OCI-LY7 (cell line): ENCODE measurements around the gene RPL28. TPM values are rescaled to one million over a fixed set of nuclear protein-coding genes. Genes with fewer than 3 reads are reported as not detected.

Source experiments
- BruUV-seq: library from RNA; stranded (reverse); fragments of 400-500 nt; replicated peaks from 2 replicates; lab custom pipeline; 2021; lab: Mats Ljungman, UMichigan
- CTCF ChIA-PET: fragments of 300-600 bp; sonication (Branson Sonifier 250); formaldehyde crosslinking; loops from one replicate; lab custom pipeline; 2022; ENCODE audit warnings: antibody characterized with exemption; ENCODE audit not compliant: unreplicated experiment; lab: Charles Lee
- POLR2A ChIA-PET: fragments of 300-600 bp; sonication (Branson Sonifier 250); formaldehyde crosslinking; loops from one replicate; lab custom pipeline; 2022; ENCODE audit warnings: antibody characterized with exemption; lab: Charles Lee
- DNase-seq: peaks from one replicate; pipeline ENCODE4 v3.0.0-alpha.2; 2015; ENCODE audit warnings: low spot score
- H2AFZ ChIP-seq: fragments of 200-600 bp; sonication (generic), shearing (Covaris generic); 2 replicates; pipeline ENCODE4 v1.6.1; 2014; ENCODE audit warnings: mild to moderate bottlenecking, antibody characterized with exemption, low read length, moderate library complexity
- H3K27ac ChIP-seq: fragments of 200-600 bp; sonication (generic); 2 replicates; pipeline ENCODE4 v1.5.1; 2014; ENCODE audit warnings: mixed run types, low read depth, mild to moderate bottlenecking, moderate library complexity, low read length, inconsistent platforms; ENCODE audit not compliant: poor library complexity, severe bottlenecking
- H3K36me3 ChIP-seq: fragments of 200-600 bp; sonication (generic); 2 replicates; pipeline ENCODE4 v1.6.1; 2014; ENCODE audit warnings: mild to moderate bottlenecking, antibody characterized with exemption, low read length, moderate library complexity, mixed read lengths; ENCODE audit not compliant: insufficient read depth
- H3K4me1 ChIP-seq: fragments of 200-600 bp; sonication (generic); 2 replicates; pipeline ENCODE4 v1.5.1; 2014; ENCODE audit warnings: mild to moderate bottlenecking, low read length; ENCODE audit not compliant: insufficient read depth, poor library complexity, severe bottlenecking
- H3K4me2 ChIP-seq: fragments of 200-600 bp; sonication (generic); 2 replicates; pipeline ENCODE4 v1.6.1; 2014; ENCODE audit warnings: mild to moderate bottlenecking, low read length
- H3K4me3 ChIP-seq: fragments of 200-600 bp; sonication (generic); 2 replicates; pipeline ENCODE4 v1.5.1; 2014; ENCODE audit warnings: mild to moderate bottlenecking, low read depth, low read length; ENCODE audit not compliant: poor library complexity, severe bottlenecking
- H3K79me2 ChIP-seq: fragments of 200-600 bp; sonication (generic); 2 replicates; pipeline ENCODE4 v1.6.1; 2016; ENCODE audit warnings: low read depth, mild to moderate bottlenecking, low read length, moderate library complexity, mixed read lengths; ENCODE audit not compliant: insufficient read depth
- H3K9me2 ChIP-seq: fragments of 200-600 bp; sonication (generic); 2 replicates; pipeline ENCODE4 v1.6.1; 2016; ENCODE audit warnings: mild to moderate bottlenecking, low read length, mixed read lengths; ENCODE audit not compliant: insufficient read depth
- H3K9me3 ChIP-seq: fragments of 200-600 bp; sonication (generic); 2 replicates; pipeline ENCODE4 v1.6.1; 2014; ENCODE audit warnings: mild to moderate bottlenecking, mixed run types, low read length, mixed read lengths
- H4K20me1 ChIP-seq: fragments of 200-600 bp; sonication (generic); 2 replicates; pipeline ENCODE4 v1.6.1; 2014; ENCODE audit warnings: mild to moderate bottlenecking, antibody characterized with exemption, low read length, moderate library complexity, mixed read lengths; ENCODE audit not compliant: insufficient read depth
- EZH2phosphoT487 ChIP-seq: fragments of 200-600 bp; sonication (generic); IDR thresholded peaks from 2 replicates; pipeline ENCODE4 v1.6.1; 2018; ENCODE audit warnings: low read depth, borderline replicate concordance, mild to moderate bottlenecking, mixed run types, antibody characterized with exemption, low read length, moderate library complexity, mixed read lengths
- intact Hi-C: fragments of 100-400 bp; cut with micrococcal nuclease; formaldehyde crosslinking; loops from one replicate; pipeline ENCODE4 v1.10.0; 2022; ENCODE audit not compliant: unreplicated experiment
- total RNA-seq, 2 experiments: library from RNA; depleted of rRNA in 1 of 2; stranded (reverse); fragments of >200 nt in 1 of 2; shearing (Covaris generic) in 1 of 2; gene quantifications; 2 replicates each; pipeline ENCODE4 v1.2.3, GENCODE V29; 2014 to 2022
- TF ChIP-seq, protein P1 (sequence below): fragments of 200-600 bp; sonication (generic); conservative IDR thresholded peaks from 2 replicates; pipeline ENCODE4 v1.5.1; 2014; ENCODE audit warnings: mild to moderate bottlenecking, antibody characterized with exemption, low read length, moderate library complexity, mixed read lengths

Gene RPL28
- total RNA-seq, 2 experiments from 2014 or later, result 872 to 2,656 TPM

GRCh38 chr19:55382013-55382412 lies 3.7 kb upstream of the RPL28 start:
- CTCF ChIA-PET, result interaction anchor here (0.6 kb wide), 1 partner anchor 21 kb away, joined by 5 read pairs; no protein-coding TSS in a partner anchor
- TF ChIP-seq EZH2phosphoT487, result no peak
- TF ChIP-seq, protein P1, sequence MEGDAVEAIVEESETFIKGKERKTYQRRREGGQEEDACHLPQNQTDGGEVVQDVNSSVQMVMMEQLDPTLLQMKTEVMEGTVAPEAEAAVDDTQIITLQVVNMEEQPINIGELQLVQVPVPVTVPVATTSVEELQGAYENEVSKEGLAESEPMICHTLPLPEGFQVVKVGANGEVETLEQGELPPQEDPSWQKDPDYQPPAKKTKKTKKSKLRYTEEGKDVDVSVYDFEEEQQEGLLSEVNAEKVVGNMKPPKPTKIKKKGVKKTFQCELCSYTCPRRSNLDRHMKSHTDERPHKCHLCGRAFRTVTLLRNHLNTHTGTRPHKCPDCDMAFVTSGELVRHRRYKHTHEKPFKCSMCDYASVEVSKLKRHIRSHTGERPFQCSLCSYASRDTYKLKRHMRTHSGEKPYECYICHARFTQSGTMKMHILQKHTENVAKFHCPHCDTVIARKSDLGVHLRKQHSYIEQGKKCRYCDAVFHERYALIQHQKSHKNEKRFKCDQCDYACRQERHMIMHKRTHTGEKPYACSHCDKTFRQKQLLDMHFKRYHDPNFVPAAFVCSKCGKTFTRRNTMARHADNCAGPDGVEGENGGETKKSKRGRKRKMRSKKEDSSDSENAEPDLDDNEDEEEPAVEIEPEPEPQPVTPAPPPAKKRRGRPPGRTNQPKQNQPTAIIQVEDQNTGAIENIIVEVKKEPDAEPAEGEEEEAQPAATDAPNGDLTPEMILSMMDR, result no peak
- H3K9me2 ChIP-seq, result no peaks in the 10 kb centered on the region
- BruUV-seq, result no TSS peak
- no peak overlapping the region for H3K27ac ChIP-seq
- no peak overlapping the region for H2AFZ ChIP-seq
- no peak overlapping the region for H3K4me3 ChIP-seq
- POLR2A ChIA-PET, result no interaction called here
- H3K4me2 ChIP-seq, result no peak overlapping the region
- H3K4me1 ChIP-seq, result peaks cover 18% of the 10 kb centered on the region
- H3K9me3 ChIP-seq, result no peaks in the 10 kb centered on the region
- H3K79me2 ChIP-seq, result peaks cover 24% of the 10 kb centered on the region
- DNase-seq, result no peak
- intact Hi-C loops, result no loop called here
- peaks cover 12% of the 10 kb centered on the region for H3K36me3 ChIP-seq
- H4K20me1 ChIP-seq, result peaks cover 10% of the 10 kb centered on the region

GRCh38 chr19:55382522-55383054 lies 3.1 kb upstream of the RPL28 start:
- Histone ChIP-seq H2AFZ (no peak overlapping the region), H3K79me2 (peaks cover 30% of the 10 kb centered on the region), H3K4me2 (peak overlapping the region; percentile 73), H3K9me2 (no peaks in the 10 kb centered on the region), H3K27ac (no peak overlapping the region), H4K20me1 (peaks cover 16% of the 10 kb centered on the region), H3K4me1 (peaks cover 24% of the 10 kb centered on the region), H3K4me3 (peak overlapping the region; percentile 63), H3K36me3 (peaks cover 18% of the 10 kb centered on the region), H3K9me3 (no peaks in the 10 kb centered on the region)
- CTCF ChIA-PET, result no interaction called here
- BruUV-seq, result no TSS peak
- POLR2A ChIA-PET, result interaction anchor here (1.1 to 1.6 kb wide), 2 partner anchors 43 to 88 kb away, joined by 3 to 7 read pairs; partner anchors contain the start of gene KMT5C
- intact Hi-C loops, result no loop called here
- TF ChIP-seq EZH2phosphoT487, result no peak
- TF ChIP-seq, protein P1, result no peak
- no peak for DNase-seq
